GM12872 (cell line): Measurements from ENCODE around the gene CIART.

Source experiments
- CTCF ChIP-seq: IDR thresholded peaks from 3 replicates; pipeline ENCODE4 v1.5.1; 2011; ENCODE audit warnings: low read depth, mild to moderate bottlenecking, low read length, moderate library complexity; ENCODE audit not compliant: insufficient read depth

Gene CIART

GRCh38 chr1:150283260-150283659, 906 bp downstream of the CIART start:
- no peak for TF ChIP-seq CTCF

GRCh38 chr1:150288382-150288781, 6.0 kb downstream of the CIART start:
- no peak for TF ChIP-seq CTCF

- no peak for TF ChIP-seq CTCF
These were observed 6.5 kb downstream of the CIART start for GRCh38 chr1:150288822-150289221.

- no peak for TF ChIP-seq CTCF
These were observed 11.3 kb downstream of the CIART start, which contains the start of gene MRPS21 for GRCh38 chr1:150293433-150294253. Gene MRPS21 (plus strand): TSS chr1:150293861. CDS start chr1:150294367, 506 bp downstream.

- no peak for TF ChIP-seq CTCF
These were observed 13.1 kb downstream of the CIART start for GRCh38 chr1:150295476-150295875.

- no peak for TF ChIP-seq CTCF
These were observed 17.4 kb downstream of the CIART start for GRCh38 chr1:150299716-150300115.

- TF ChIP-seq CTCF: no peak
These were observed 20.0 kb downstream of the CIART start for GRCh38 chr1:150302338-150302737.

GRCh38 chr1:150302902-150303301, 20.5 kb downstream of the CIART start:
- TF ChIP-seq CTCF: no peak
